Hematopoietic multipotent progenitor cell treated with erythropoietin and hydrocortisone succinate and interleukin-3 and kit ligand, for 4 days (in vitro differentiated cells): Measurements from ENCODE around the gene KLHL10.
"Not testable (repeated sequence)": the region's sequence is repeated elsewhere in the genome, so short reads cannot be mapped to it uniquely, and the experiment has no call there.

Experiments
- DNase-seq: peaks from one replicate; pipeline ENCODE4 v3.0.0-alpha.2; 2015

The KLHL10 gene

GRCh38 chr17:41860254-41860931 lies 22.8 kb downstream of the KLHL10 start:
- DNase-seq, result no peak

- no peak for DNase-seq
Measured at GRCh38 chr17:41863074-41863848, 25.6 kb downstream of the KLHL10 start.

- DNase-seq, result no peak
Measured at GRCh38 chr17:41864498-41864835, 26.8 kb downstream of the KLHL10 start.

- peak; percentile 96 for DNase-seq
Measured at GRCh38 chr17:41864836-41865595, 27.4 kb downstream of the KLHL10 start, which contains the start of gene KLHL11. KLHL11 (minus strand) TSS chr17:41865423; CDS start chr17:41865370, 53 bp downstream.

GRCh38 chr17:41865596-41865893 lies 27.9 kb downstream of the KLHL10 start:
- DNase-seq, result no peak

- DNase-seq, result no peak
Measured at GRCh38 chr17:41868568-41868967, 30.9 kb downstream of the KLHL10 start.

GRCh38 chr17:41869426-41869825 lies 31.8 kb downstream of the KLHL10 start:
- no peak for DNase-seq

GRCh38 chr17:41870097-41870496 lies 32.5 kb downstream of the KLHL10 start:
- DNase-seq, result no peak

- no peak for DNase-seq
Measured at GRCh38 chr17:41870627-41871026, 33.0 kb downstream of the KLHL10 start.

- no peak for DNase-seq
Measured at GRCh38 chr17:41871789-41872188, 34.2 kb downstream of the KLHL10 start.

- DNase-seq, result no peak
Measured at GRCh38 chr17:41873559-41874292, 36.1 kb downstream of the KLHL10 start.

GRCh38 chr17:41874293-41874670 lies 36.7 kb downstream of the KLHL10 start:
- DNase-seq, result not testable (repeated sequence)

GRCh38 chr17:41880130-41880529 lies 42.5 kb downstream of the KLHL10 start:
- no peak for DNase-seq

- no peak for DNase-seq
Measured at GRCh38 chr17:41882756-41883155, 45.1 kb downstream of the KLHL10 start.

GRCh38 chr17:41885733-41886132 lies 48.1 kb downstream of the KLHL10 start:
- peak; percentile 29 for DNase-seq

GRCh38 chr17:41888332-41888965 lies 50.8 kb downstream of the KLHL10 start:
- no peak for DNase-seq

GRCh38 chr17:41891135-41892020 lies 53.8 kb downstream of the KLHL10 start:
- DNase-seq, result no peak

GRCh38 chr17:41892021-41892376 lies 54.4 kb downstream of the KLHL10 start:
- no peak for DNase-seq

GRCh38 chr17:41893384-41893783 lies 55.8 kb downstream of the KLHL10 start:
- no peak for DNase-seq

- DNase-seq, result no peak
Measured at GRCh38 chr17:41894791-41895331, 57.2 kb downstream of the KLHL10 start.

GRCh38 chr17:41895617-41896016 lies 58.0 kb downstream of the KLHL10 start:
- no peak for DNase-seq
